Dermis blood vessel endothelial cell (primary cell): ENCODE data around the gene DDX54. TPM values are rescaled to one million over a fixed set of nuclear protein-coding genes. Genes with fewer than 3 reads are reported as not detected.

ENCODE experiments used
- DNase-seq: peaks from one replicate; pipeline ENCODE4 v3.0.0; 2010
- total RNA-seq: library from RNA; depleted of rRNA; stranded (reverse); fragments of >200 nt; gene quantifications from 2 replicates; pipeline ENCODE4 v1.2.3, GENCODE V29; 2014

Gene DDX54
- total RNA-seq, 1 donor from 2014 or later, result 49.0 TPM

GRCh38 chr12:113189361-113189760 is 4.1 kb upstream of the DDX54 start:
- no peak for DNase-seq

DNA sequence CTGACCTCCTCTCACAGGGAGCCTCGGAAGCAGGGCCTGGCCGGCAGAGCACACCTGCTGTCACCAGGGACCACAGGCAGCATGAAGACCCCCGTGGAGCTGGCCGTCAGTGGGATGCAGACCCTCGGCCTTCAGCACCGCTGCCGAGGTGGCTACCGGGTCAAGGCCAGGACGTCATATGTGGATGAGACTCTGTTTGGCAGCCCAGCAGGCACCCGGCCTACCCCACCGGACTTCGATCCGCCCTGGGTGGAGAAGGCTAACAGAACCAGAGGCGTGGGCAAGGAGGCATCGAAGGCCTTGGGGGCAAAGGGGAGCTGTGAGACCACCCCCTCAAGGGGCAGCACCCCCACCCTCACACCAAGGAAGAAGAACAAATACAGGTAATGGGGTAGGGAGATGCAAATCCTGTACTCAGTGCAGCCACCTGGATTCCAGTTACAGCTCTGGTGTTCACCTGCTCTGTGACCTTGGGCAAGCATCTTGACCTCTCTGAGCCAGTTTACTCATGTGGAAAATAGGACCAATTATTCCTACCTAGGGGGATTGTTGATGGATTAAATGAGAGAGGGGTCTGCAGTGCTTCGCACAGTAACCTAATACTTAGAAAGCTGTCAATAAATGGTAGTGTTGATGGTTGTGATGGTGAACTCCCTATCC is 1.5 kb upstream of the DDX54 start:
- no peak for DNase-seq

GRCh38 chr12:113186033-113186365 is 721 bp upstream of the DDX54 start:
- peak; percentile 39 for DNase-seq

GRCh38 chr12:113184900-113185179 is 438 bp downstream of the DDX54 start:
- peak; percentile 93 for DNase-seq

- no peak for DNase-seq
These were observed 979 bp downstream of the DDX54 start for GRCh38 chr12:113184098-113184899.

DNA sequence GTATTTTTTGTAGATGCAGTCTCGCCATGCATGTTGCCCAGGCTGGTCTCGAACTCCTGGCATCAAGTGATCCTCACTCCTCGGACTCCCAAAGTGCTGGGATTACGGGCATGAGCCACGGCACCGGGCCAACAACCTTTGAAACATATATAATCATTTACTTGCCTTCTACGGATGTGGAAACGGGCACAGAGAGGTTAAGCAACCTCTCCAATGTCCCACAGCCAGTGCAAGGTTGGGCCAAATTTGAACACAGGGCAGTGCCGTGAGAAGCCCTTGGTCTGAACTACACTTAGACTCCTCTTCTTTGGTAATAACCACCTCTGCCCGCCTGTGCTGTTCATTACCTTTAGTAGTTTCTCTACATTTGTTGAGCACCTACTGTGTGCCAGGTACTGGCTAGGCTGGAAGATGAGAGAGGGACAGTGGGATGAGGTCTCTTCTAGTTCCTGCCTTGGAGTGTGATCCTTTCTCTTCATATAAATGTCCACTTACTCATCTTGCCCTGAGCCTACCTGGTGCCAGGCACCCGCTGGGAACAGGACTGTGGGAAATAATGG is 2.2 kb downstream of the DDX54 start:
- DNase-seq, result no peak

GRCh38 chr12:113181975-113182374 is 3.3 kb downstream of the DDX54 start:
- DNase-seq, result no peak

DNA sequence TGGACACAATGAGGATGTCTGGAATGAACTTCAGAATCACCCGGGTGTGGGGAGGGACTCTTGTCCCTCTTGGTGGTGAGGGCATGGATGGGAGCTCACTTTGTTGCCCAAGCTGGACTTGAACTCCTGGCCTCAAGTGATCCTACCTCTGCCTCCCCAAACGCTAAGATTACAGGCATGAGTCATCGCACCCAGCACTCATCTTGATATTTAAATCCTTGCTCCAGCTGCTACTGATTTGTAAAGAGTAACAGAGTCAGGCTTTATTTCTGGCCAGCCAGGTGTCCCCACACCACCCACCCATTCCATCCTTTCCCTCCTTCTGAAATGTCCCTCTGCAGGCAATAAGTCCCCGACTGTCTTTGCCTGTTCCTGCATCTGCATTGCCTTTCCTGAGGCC is 4.9 kb downstream of the DDX54 start:
- no peak for DNase-seq

- DNase-seq, result no peak
These were observed 6.3 kb downstream of the DDX54 start for GRCh38 chr12:113179023-113179422.

DNA sequence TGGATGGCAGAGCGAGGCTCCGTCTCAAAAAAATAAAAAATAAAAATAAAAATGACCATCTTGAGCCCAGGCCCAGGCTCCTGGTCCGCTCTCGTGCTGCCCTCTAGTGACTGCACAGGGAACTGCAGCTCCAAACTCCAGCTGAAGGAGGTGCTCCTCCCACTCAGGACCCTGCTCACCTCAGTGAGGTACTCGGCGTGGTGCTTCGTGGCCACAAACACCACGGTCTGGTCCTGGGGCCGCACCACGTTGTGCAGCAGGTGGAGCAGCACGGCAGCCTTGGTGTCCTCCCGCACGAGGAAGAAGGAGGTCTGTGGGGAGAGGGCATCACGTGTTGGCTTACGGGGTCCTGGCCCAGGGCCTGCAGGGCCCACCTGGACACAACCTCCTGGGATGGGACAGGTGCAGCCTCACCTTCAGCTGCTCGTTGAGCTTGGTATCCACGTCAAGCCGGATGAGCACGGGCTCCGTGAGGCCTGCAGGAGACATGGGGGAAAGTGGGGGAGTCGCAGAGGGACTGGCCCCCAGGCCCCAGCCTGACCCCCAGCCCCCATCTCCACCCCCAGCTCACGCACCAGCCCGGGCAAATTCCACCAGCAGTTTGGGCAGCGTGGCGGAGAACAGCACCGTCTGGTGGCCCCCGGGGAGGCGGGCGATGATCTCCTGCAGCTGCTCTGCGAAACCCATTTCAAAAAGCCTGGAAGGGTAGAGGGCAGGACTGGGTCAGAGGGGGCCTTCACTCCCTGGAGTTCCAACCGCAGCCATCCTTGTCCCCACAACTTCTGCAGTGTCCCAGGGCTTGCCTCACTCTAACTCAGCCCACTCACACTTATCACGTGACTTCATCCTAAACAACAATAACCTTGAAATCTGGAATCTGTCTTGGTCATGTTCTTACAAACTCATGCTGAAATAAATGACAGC is 10.6 kb downstream of the DDX54 start:
- peak; percentile 85 for DNase-seq

- DNase-seq, result no peak
These were observed 12.1 kb downstream of the DDX54 start for GRCh38 chr12:113173081-113173698.

- DNase-seq, result no peak
These were observed 13.1 kb downstream of the DDX54 start for GRCh38 chr12:113172185-113172584.

DNA sequence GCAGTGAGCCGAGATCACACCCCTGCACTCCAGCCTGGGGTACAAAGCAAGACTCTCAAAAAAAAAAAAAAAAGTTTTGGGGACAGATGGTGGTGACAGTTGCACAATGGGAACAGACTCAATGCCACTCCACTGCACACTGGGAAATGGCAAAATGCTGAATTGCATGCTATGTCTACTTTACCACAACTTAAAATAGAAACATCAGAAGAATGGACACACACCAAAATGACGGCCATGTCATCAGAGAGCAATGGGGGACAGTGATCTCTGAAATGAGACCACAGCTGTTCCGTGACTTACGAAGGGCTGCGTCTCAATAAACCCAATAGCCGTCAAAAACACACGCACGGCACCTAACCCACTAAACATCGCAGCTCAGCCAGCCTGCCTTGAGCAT is 13.7 kb downstream of the DDX54 start:
- no peak for DNase-seq

- DNase-seq, result no peak
These were observed 14.4 kb downstream of the DDX54 start for GRCh38 chr12:113170926-113171325.

DNA sequence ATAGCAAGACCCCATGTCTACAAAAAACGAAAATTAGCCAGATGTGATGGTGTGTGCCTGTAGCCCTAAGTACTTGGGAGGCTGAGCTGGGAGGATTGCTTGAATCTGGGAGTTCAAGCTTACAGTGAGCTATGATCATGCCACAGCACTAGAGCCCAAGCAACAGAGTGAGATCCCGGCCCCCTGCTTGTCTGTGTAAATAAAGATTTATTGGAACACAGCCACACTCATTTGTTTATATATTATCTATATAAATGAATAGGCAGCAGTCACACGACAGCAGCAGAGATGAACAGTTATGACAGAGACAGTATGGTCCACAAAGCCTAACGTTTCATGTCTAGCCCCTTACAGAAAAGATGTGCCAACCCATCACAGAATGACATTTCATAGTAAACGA is 14.8 kb downstream of the DDX54 start:
- DNase-seq, result no peak

GRCh38 chr12:113169697-113170096 is 15.6 kb downstream of the DDX54 start:
- no peak for DNase-seq

DNA sequence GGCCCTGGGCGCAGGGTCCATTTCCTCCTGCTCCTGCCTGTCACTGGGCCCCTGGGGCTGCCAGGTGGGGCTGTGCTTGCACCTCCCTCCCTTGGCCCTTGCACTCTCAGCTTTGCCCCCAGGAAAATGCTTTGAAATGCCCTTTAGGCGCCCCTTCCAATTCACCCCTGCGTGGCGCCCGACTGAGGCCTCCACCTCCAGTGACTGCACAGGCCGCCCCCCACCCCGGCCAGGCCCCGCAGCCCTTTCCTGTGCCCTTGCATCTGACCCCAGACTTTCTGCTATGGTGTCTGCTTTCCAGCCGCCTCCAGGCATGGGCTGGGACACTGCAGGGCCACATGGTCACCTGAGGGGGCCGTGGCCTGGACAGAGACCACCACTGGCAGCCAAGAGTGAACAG is 17.4 kb downstream of the DDX54 start:
- DNase-seq, result no peak

DNA sequence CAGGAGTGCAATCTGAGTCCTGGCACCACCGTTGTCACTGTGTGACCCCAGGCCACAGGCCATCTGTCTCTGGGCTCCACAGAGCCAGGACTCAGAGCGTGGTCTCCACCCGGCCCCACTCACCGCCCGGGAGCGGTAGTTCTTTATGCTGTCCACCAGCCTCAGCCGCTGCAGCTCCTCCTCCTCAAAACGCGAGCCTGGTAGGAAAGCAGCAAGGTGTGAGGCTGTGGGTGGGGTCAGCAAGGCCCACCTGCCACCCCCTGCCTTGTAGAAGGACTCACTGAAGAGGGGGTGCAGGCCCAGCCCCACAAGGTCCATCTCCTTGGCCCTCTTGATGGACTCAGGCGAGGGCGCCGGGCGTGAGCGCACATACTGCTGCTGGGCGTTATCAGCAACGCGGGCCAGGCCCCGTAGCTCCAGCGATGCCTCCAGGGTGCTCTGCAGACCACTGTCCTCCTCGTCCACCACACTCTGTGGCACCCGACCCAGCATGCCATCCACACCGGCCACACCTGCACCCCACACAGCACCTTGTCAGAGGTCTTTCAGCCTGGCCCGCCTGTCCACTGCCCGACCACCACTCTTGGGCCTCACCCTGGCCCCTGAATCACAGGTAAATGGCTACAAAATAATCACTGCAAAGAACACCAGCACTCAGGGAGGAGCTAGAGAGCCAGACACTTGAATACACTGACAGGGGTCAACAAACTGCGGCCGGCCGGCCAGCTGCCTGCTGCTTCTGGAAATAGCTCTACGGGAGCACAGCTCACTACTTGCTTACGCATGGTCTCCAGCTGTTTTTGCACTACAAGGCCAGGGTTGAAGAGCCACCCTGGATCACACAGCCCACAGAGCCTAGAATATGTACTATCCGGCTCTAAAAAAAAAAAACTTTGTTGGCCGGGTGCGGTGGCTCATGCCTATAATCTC is 19.5 kb downstream of the DDX54 start:
- no peak for DNase-seq

GRCh38 chr12:113164014-113164413 is 21.3 kb downstream of the DDX54 start:
- no peak for DNase-seq

DNA sequence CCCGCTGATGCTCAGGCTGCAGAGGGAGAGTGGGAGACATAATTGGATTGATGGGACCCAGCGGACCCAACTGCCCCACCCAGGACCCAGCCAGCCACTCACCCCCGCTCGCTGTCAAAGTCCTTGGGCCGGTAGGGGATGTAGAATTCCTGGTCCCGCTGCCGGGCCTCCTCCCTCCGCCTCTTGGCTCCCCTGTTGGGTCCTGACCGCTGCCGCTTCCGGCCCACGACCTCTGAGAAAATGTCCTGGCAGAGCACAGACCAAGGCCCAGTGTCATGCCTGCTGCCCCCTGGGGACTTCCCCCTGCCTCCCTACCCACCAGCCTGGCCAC is 22.3 kb downstream of the DDX54 start:
- no peak for DNase-seq

GRCh38 chr12:113162102-113163029 is 22.9 kb downstream of the DDX54 start:
- peak; percentile 34 for DNase-seq
